NCI-H2029 (cell line): ENCODE results near the gene CDKN2A.

Source experiments
- DNase-seq: peaks from one replicate; lab custom pipeline; 2025; lab: John Stamatoyannopoulos, UW

CDKN2A gene

GRCh38 chr9:21941337-21941995 is 52.7 kb downstream of the CDKN2A start:
- DNase-seq: no peak

- DNase-seq: no peak
Measured at GRCh38 chr9:21936161-21936560, 58.0 kb downstream of the CDKN2A start.

GRCh38 chr9:21935631-21936030 is 58.6 kb downstream of the CDKN2A start:
- DNase-seq: no peak

- no peak for DNase-seq
Measured at GRCh38 chr9:21933865-21934264, 60.3 kb downstream of the CDKN2A start.

GRCh38 chr9:21933281-21933680 is 60.9 kb downstream of the CDKN2A start:
- no peak for DNase-seq

GRCh38 chr9:21931428-21931827 is 62.8 kb downstream of the CDKN2A start:
- no peak for DNase-seq

- DNase-seq: no peak
Measured at GRCh38 chr9:21927752-21928151, 66.4 kb downstream of the CDKN2A start.

GRCh38 chr9:21923694-21924093 is 70.5 kb downstream of the CDKN2A start:
- DNase-seq: no peak

- DNase-seq: no peak
Measured at GRCh38 chr9:21919377-21920362, 74.5 kb downstream of the CDKN2A start.
